Gastroesophageal sphincter (tissue), 4 donors: ENCODE measurements around the gene SAC3D1. TPM values are rescaled to one million over a fixed set of nuclear protein-coding genes. Genes with fewer than 3 reads are reported as not detected.

Experiments used
- ATAC-seq: fragments of 150-250 bp; one replicate; pipeline ENCODE4 v1.9.1; 2016; ENCODE audit warnings: mild to moderate bottlenecking, moderate library complexity
- H3K27ac ChIP-seq, 4 donors: fragments of 200-600 bp; sonication (generic) in 3 of 4; 1 replicate in 3 of 4; 2 replicates in 1 of 4; pipeline ENCODE4 v1.5.1; 2016 to 2019
- H3K27me3 ChIP-seq: fragments of 200-600 bp; sonication (generic); one replicate; pipeline ENCODE4 v1.5.1; 2019
- H3K36me3 ChIP-seq, 2 donors: fragments of 200-600 bp; sonication (generic); one replicate each; pipeline ENCODE4 v1.5.1; 2019; ENCODE audit warnings: control low read depth in 1 of 2
- H3K4me1 ChIP-seq, 3 donors: fragments of 200-600 bp; sonication (generic); 1 replicate in 2 of 3; 2 replicates in 1 of 3; pipeline ENCODE4 v1.5.1; 2016 to 2019; ENCODE audit warnings: control low read depth in 2 of 3
- H3K4me3 ChIP-seq, 2 donors: fragments of 200-600 bp; sonication (generic); one replicate each; pipeline ENCODE4 v1.5.1; 2019; ENCODE audit warnings: mild to moderate bottlenecking in 1 of 2, moderate library complexity in 1 of 2
- H3K9me3 ChIP-seq, 3 donors: fragments of 200-600 bp; sonication (generic); one replicate each; pipeline ENCODE4 v1.5.1; 2017 to 2019; ENCODE audit warnings: control low read depth in 2 of 3
- CTCF ChIP-seq, 4 experiments: fragments of 200-600 bp in 2 of 4; fragments of 450-650 bp in 2 of 4; sonication (generic) in 1 of 4; IDR thresholded peaks; one replicate each; pipeline ENCODE4 v1.5.1; 2017 to 2019; ENCODE audit warnings: antibody characterized with exemption in 4 of 4, mild to moderate bottlenecking in 2 of 4, moderate library complexity in 2 of 4
- EP300 ChIP-seq: sonication (generic); formaldehyde crosslinking; IDR thresholded peaks from one replicate; pipeline ENCODE4 v1.6.1; 2017; ENCODE audit warnings: antibody characterized with exemption, mild to moderate bottlenecking
- POLR2A ChIP-seq, 2 donors: fragments of 450-650 bp; IDR thresholded peaks; one replicate each; pipeline ENCODE4 v1.6.1; 2017; ENCODE audit warnings: antibody characterized with exemption in 2 of 2, mild to moderate bottlenecking in 2 of 2, moderate library complexity in 1 of 2
- POLR2AphosphoS5 ChIP-seq: sonication (generic); formaldehyde crosslinking; IDR thresholded peaks from one replicate; pipeline ENCODE4 v1.6.1; 2017; ENCODE audit warnings: antibody characterized with exemption
- WGBS, 2 donors: methylation state at CpG; one replicate each; pipeline ENCODE4 v1.1.5; 2018; ENCODE audit warnings: low coverage in 1 of 2; 5-methylcytosine and 5-hydroxymethylcytosine counted together
- total RNA-seq, 4 donors: library from RNA; depleted of rRNA; stranded (reverse); fragments of >200 nt; gene quantifications; one replicate each; pipeline ENCODE4 v1.1.0, GENCODE V29; 2016

The SAC3D1 gene
- total RNA-seq, 4 donors from 2014 or later, result 4.7 to 13.6 (median 12.7) TPM

GRCh38 chr11:65045728-65046127, 4.7 kb downstream of the SAC3D1 start:
- Histone ChIP-seq H3K9me3 (no peaks in the 10 kb centered on the region), H3K27me3 (no peaks in the 10 kb centered on the region), H3K27ac (no peak overlapping the region), H3K36me3 (peaks cover 0 to 26% of the 10 kb centered on the region in 2 donors), H3K4me1 (peaks cover 0 to 62% (median 13%) of the 10 kb centered on the region in 3 donors), H3K4me3 (no peak overlapping the region)
- ATAC-seq, result no peak
- TF ChIP-seq POLR2AphosphoS5 (no peak), EP300 (no peak), POLR2A (IDR thresholded peaks at IDR 0.05) (no peak), CTCF (IDR thresholded peaks at IDR 0.05) (no peak)
- no CpG with 5 or more reads among the region's 7 CpGs for WGBS, 2 donors

- peak overlapping the region in 3 of 4 donors; percentile 71 to 79 (median 74) for H3K27ac ChIP-seq
- TF ChIP-seq POLR2A (IDR thresholded peaks at IDR 0.05) (no peak), POLR2AphosphoS5 (no peak)
- peaks cover 0 to 48% (median 6%) of the 10 kb centered on the region in 3 donors for H3K4me1 ChIP-seq
- H3K27me3 ChIP-seq, result peaks cover 4% of the 10 kb centered on the region
- H3K9me3 ChIP-seq, result no peaks in the 10 kb centered on the region
- WGBS, 2 donors, result 2% methylated on average over 9 to 13 of the region's 56 CpGs
- peak overlapping the region; percentile 39 to 62 for H3K4me3 ChIP-seq
- peak; percentile 57 for ATAC-seq
- peaks cover 0 to 26% of the 10 kb centered on the region in 2 donors for H3K36me3 ChIP-seq
Measured at GRCh38 chr11:65047581-65048422, 6.8 kb downstream of the SAC3D1 start.

- no peak for ATAC-seq
- Histone ChIP-seq H3K4me3 (no peak overlapping the region), H3K36me3 (no peaks in the 10 kb centered on the region), H3K4me1 (peaks cover 0 to 22% (median 6%) of the 10 kb centered on the region in 3 donors), H3K27ac (no peak overlapping the region), H3K27me3 (peaks cover 15% of the 10 kb centered on the region), H3K9me3 (no peaks in the 10 kb centered on the region)
- 56% methylated on average over 4 of the region's 9 CpGs; no CpG with 5 or more reads in 1 of the 2 donors for WGBS, 2 donors
- TF ChIP-seq CTCF (IDR thresholded peaks at IDR 0.05), result no peak
- no peak for TF ChIP-seq POLR2AphosphoS5
- TF ChIP-seq POLR2A (IDR thresholded peaks at IDR 0.05), result no peak
Measured at GRCh38 chr11:65051398-65051858, 10.4 kb downstream of the SAC3D1 start.

- 37 to 53% methylated on average over 6 to 8 of the region's 8 CpGs for WGBS, 2 donors
- Histone ChIP-seq H3K4me3 (no peak overlapping the region), H3K27ac (no peak overlapping the region), H3K36me3 (no peaks in the 10 kb centered on the region), H3K27me3 (peaks cover 15% of the 10 kb centered on the region), H3K4me1 (no peaks in the 10 kb centered on the region), H3K9me3 (no peaks in the 10 kb centered on the region)
- TF ChIP-seq POLR2AphosphoS5, result no peak
- no peak for TF ChIP-seq CTCF (IDR thresholded peaks at IDR 0.05)
- TF ChIP-seq EP300, result no peak
- no peak for TF ChIP-seq POLR2A (IDR thresholded peaks at IDR 0.05)
- ATAC-seq, result no peak
Measured at GRCh38 chr11:65053827-65054508, 13.0 kb downstream of the SAC3D1 start.

- peaks cover 15% of the 10 kb centered on the region for H3K27me3 ChIP-seq
- H3K27ac ChIP-seq, result no peak overlapping the region
- no peaks in the 10 kb centered on the region for H3K4me1 ChIP-seq
- no peaks in the 10 kb centered on the region for H3K36me3 ChIP-seq
- no peaks in the 10 kb centered on the region for H3K9me3 ChIP-seq
- ATAC-seq, result no peak
- no peak overlapping the region for H3K4me3 ChIP-seq
- WGBS, 2 donors, result 56 to 75% methylated on average over 1 of the region's 1 CpG
- TF ChIP-seq EP300 (no peak), POLR2AphosphoS5 (no peak), POLR2A (IDR thresholded peaks at IDR 0.05) (no peak), CTCF (IDR thresholded peaks at IDR 0.05) (no peak)
Measured at GRCh38 chr11:65055538-65055937, 14.5 kb downstream of the SAC3D1 start.
